ENCODE results near the gene FAHD1.

Gene FAHD1

DNA sequence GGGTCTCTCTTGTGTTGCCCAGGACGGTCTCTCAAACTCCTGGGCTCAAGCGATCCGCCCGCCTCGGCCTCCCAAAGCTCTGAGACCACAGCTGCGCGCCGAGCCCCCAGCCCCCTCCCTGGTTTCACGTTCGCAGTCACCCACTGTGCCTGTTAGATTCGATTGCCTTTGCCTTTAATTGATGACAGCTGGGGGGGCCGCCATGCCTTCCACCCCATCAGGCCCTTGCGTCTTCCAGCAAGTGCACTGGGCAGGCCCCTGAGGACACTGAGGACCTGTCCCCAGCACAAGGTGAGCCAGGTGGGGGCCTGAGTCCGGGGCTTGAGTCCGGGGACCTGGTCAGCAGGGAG lies 36.8 kb upstream of the FAHD1 start:
- no peak overlapping the region for H3K4me3 ChIP-seq (ENCODE audit: low read depth, low read length)
- TF ChIP-seq, protein P1, sequence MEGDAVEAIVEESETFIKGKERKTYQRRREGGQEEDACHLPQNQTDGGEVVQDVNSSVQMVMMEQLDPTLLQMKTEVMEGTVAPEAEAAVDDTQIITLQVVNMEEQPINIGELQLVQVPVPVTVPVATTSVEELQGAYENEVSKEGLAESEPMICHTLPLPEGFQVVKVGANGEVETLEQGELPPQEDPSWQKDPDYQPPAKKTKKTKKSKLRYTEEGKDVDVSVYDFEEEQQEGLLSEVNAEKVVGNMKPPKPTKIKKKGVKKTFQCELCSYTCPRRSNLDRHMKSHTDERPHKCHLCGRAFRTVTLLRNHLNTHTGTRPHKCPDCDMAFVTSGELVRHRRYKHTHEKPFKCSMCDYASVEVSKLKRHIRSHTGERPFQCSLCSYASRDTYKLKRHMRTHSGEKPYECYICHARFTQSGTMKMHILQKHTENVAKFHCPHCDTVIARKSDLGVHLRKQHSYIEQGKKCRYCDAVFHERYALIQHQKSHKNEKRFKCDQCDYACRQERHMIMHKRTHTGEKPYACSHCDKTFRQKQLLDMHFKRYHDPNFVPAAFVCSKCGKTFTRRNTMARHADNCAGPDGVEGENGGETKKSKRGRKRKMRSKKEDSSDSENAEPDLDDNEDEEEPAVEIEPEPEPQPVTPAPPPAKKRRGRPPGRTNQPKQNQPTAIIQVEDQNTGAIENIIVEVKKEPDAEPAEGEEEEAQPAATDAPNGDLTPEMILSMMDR (IDR thresholded peaks at IDR 0.05; ENCODE audit: borderline replicate concordance, insufficient read depth, low read depth, low read length), result no peak

DNA sequence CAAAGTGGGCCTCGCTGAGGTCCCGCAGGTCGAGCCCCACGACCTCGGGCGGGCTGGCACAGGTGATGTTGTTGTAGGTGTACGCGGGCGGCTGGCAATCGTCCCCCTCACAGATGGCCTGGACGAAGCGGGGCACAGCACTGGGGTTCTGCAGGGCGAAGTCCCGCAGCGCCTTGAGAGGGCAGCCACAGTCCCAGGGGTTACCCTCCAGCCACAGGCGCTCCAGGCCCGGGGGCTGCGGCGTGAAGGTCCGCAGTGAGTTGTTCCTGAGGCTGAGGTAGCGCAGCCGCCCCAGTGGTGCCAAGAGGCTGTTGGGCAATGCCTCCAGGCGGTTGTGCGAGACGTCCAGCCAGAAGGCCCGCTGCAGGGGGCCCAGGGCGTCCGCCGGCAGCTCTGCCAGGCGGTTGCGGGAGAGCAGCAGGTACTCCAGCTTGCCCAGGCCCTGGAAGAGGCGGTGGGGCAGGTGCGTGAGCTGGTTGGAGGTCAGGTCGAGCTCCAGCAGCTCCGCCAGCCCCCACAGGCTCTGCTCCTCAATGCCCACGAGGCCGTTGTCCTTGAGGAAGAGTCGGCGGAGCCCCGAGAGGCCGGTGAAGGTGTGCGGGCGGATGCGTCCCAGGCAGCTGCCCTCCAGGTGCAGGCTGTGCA lies 36.3 kb upstream of the FAHD1 start:
- TF ChIP-seq, protein P1 (IDR thresholded peaks at IDR 0.05; ENCODE audit: borderline replicate concordance, insufficient read depth, low read depth, low read length), result no peak
- no peak overlapping the region for H3K4me3 ChIP-seq (ENCODE audit: low read depth, low read length)

DNA sequence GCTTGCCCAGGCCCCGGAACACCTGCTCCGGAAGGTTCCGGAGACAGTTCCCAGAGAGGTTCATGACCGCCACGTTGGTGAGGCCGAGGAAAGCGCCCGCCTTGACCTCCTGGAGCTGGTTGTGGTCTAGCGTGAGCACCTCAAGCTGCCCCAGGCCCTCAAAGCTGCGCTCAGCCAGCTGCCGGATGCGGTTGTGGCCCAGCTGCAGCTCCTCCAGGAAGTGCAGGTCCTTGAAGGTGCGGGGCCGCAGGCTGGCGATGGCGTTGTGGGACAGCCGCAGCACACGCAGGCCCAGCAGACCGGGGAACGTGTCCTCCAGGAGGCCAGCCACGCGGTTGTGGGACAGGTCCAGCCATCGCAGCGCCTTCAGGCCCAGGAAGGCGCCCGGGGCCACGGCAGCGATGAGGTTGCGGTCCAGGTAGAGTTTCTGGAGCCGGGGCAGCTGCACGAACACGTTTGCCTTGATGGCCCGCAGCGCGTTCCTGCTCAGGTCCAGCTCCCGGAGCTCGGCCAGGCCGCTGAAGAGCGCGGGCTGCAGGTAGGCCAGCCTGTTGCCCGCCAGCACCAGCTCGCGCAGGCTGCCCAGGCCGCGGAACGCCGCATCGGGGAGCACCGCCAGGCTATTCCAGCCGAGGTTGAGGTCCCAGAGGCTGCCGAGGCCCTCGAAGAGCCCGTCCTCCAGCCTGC lies 35.6 kb upstream of the FAHD1 start:
- TF ChIP-seq, protein P1 (IDR thresholded peaks at IDR 0.05; ENCODE audit: borderline replicate concordance, insufficient read depth, low read depth, low read length), result no peak
- no peak overlapping the region for H3K4me3 ChIP-seq (ENCODE audit: low read depth, low read length)

DNA sequence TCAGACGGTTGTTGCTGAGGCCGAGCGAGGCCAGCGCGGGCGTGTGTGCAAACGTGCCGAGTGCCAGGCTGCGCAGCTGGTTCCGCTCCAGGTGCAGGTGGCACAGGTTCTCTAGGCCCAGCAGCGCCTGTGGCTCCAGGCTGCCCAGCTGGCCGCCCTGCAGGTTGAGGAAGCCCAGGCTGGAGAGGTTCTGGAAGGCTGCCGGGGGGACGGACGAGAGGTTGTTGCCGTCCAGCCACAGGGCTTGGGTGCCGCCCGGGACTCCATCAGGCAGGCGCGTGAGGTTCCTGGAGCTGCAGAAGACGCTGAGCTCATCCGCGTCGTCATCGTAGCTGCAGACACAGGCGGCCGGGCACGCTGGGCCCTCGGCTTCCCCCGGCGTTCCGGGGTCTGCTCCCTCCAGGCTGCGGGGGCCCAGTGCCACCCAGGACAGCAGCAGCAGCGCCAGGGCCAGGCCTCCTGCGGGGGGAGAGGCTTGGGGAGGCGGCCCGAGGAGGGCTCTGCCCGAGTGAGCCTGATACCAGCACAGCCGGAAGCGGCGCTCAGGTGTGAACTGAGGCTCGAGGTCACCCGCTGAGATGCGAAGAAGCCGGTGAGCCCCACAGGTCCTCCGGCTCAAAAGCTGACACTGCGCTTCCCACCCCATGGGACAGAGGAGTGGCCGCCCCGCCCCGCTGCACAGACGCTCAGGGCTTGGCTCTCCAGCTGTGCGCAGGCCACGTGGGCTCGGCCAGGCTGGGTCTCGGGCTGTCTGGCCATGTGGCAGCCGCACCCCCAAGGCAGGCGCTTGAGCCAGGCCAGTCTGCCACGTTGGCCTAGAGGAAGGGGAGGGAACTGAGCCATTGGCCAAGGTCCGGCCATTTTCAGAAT lies 34.8 kb upstream of the FAHD1 start:
- H3K4me3 ChIP-seq (ENCODE audit: low read depth, low read length), result no peak overlapping the region
- TF ChIP-seq, protein P1 (IDR thresholded peaks at IDR 0.05; ENCODE audit: borderline replicate concordance, insufficient read depth, low read depth, low read length), result no peak

DNA sequence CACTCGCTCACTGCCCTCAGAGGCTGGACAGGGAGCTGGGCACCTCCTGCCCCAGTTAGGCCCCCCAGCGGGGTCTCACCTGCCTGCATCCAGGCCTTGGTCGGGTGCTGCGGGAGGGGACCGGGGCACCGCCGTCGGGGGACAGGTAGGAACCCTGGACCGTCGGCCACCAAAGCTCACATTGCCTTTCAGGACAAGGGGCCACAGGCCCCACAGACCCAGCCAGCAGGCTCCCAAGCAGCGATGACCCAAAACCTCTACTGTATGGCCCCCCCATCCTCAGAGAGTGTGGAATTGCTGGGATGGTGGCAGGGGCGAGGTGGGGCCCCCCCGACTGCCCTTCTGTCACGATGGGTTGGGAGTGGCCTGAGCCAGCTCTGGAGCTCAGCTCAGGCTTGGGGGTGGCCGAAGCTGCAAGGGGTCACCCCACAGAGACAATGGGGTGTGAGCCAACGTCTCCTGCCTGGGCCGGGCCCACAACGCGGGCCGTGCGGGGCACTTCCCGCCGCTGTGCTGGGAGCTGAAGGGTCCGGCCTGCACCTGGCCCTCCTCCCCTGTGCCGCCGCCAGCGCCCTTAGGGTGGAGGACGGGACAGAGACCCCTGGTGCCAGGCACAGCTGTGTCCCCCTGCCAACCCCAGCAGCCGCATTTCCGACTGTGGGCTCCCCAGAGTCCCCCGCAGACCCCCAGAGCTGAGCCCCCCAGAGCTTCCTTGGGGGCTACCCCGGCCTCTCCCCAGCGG lies 34.0 kb upstream of the FAHD1 start:
- TF ChIP-seq, protein P1 (IDR thresholded peaks at IDR 0.05; ENCODE audit: borderline replicate concordance, insufficient read depth, low read depth, low read length), result no peak

DNA sequence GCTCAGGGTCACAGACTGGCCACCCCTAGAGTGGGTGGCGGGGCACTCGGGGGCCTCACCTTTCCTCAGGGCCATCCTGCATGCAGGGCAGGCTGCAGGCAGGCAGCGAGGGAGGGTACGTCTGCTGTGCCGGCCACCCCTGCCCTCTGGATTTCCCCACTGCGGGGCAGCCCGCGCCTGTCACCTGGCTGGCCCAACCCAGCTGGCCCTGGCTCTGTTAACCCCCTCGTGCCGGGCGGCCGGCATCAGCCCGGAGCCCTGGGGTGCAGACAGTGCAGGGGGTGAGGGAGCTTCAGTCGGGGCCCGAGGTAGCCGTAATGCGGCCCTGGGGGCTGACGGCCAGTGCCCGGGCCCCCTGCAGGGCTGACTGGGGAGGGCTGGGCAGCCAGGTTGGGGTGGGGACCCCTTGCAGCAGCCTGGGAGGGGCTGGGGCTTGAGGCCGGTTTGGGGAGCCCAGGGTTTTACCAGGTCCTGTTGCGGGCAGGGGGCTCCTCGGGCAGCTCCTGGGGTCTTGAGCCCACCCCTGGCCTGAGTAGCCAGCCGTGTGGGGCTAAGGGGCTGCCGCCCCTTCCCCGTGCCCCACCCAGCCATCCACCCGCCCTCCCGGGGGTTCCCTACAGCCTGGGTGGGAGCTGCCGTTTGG lies 33.3 kb upstream of the FAHD1 start, which contains the start of gene IGFALS:
Gene IGFALS, minus strand, starts transcription at position 128 of the 643 bp plus-strand sequence. Its CDS starts 53 bp downstream, at position 75.
- H3K4me3 ChIP-seq (ENCODE audit: low read depth, low read length), result no peak within 1 kb of the TSS
- TF ChIP-seq, protein P1 (IDR thresholded peaks at IDR 0.05; ENCODE audit: borderline replicate concordance, insufficient read depth, low read depth, low read length), result no peak

More for the DNA sequence above, 34.0 kb upstream of the FAHD1 start:
- no peak overlapping the region for H3K4me3 ChIP-seq (ENCODE audit: low read depth, low read length)

Data from GM12875 (cell line).